Kidney epithelial cell (primary cell): ENCODE measurements around the gene PSMD9. TPM values are rescaled to one million over a fixed set of nuclear protein-coding genes. Genes with fewer than 3 reads are reported as not detected.

Experiments
- DNase-seq: peaks from one replicate; pipeline ENCODE4 v3.0.0-alpha.2; 2010; ENCODE audit warnings: low read depth
- H3K27me3 ChIP-seq: 2 replicates; pipeline ENCODE4 v1.6.0; 2011; ENCODE audit warnings: low read length; ENCODE audit not compliant: control insufficient read depth, insufficient read depth
- H3K36me3 ChIP-seq: 2 replicates; pipeline ENCODE4 v1.5.1; 2011; ENCODE audit warnings: low read length; ENCODE audit not compliant: control insufficient read depth, insufficient read depth
- H3K4me3 ChIP-seq: 2 replicates; pipeline ENCODE4 v1.5.1; 2011; ENCODE audit warnings: low read depth, mild to moderate bottlenecking, control low read depth, low read length
- CTCF ChIP-seq: IDR thresholded peaks from 2 replicates; pipeline ENCODE4 v1.5.1; 2011; ENCODE audit warnings: mild to moderate bottlenecking, moderate library complexity, low read length, control low read depth, inconsistent platforms; ENCODE audit not compliant: insufficient read depth, poor library complexity, severe bottlenecking
- total RNA-seq: library from RNA; depleted of rRNA; stranded (reverse); fragments of >200 nt; gene quantifications from 2 replicates; pipeline ENCODE4 v1.2.3, GENCODE V29; 2015

Gene PSMD9
- total RNA-seq, 1 donor from 2014 or later = 151 TPM

- Histone ChIP-seq H3K4me3 (no peak overlapping the region), H3K36me3 (no peaks in the 10 kb centered on the region), H3K27me3 (no peaks in the 10 kb centered on the region)
- TF ChIP-seq CTCF = peak; percentile 55
- no peak for DNase-seq
Measured at GRCh38 chr12:121916719-121917118, 28.1 kb downstream of the PSMD9 start.

GRCh38 chr12:121917950-121918678 lies 29.5 kb downstream of the PSMD9 start, which contains the start of gene CFAP251:
Gene CFAP251, plus strand, starts transcription at chr12:121918592. Its CDS starts 2,714 bp downstream, at chr12:121921306.
- TF ChIP-seq CTCF = peak; percentile 80
- no peaks in the 10 kb centered on the region for H3K27me3 ChIP-seq
- H3K4me3 ChIP-seq = peak within 1 kb of the TSS; percentile 46
- no peak for DNase-seq
- H3K36me3 ChIP-seq = no peaks in the 10 kb centered on the region

GRCh38 chr12:121918679-121919038 lies 30.1 kb downstream of the PSMD9 start:
- no peak for DNase-seq

GRCh38 chr12:121921066-121921465 lies 32.5 kb downstream of the PSMD9 start:
- H3K27me3 ChIP-seq = no peaks in the 10 kb centered on the region
- H3K36me3 ChIP-seq = no peaks in the 10 kb centered on the region
- no peak for TF ChIP-seq CTCF
- no peak for DNase-seq
- no peak overlapping the region for H3K4me3 ChIP-seq

More at GRCh38 chr12:121918679-121919038, 30.1 kb downstream of the PSMD9 start:
- Histone ChIP-seq H3K27me3 (no peaks in the 10 kb centered on the region), H3K36me3 (no peaks in the 10 kb centered on the region), H3K4me3 (peak overlapping the region; percentile 46)
- no peak for TF ChIP-seq CTCF

- TF ChIP-seq CTCF = no peak
- no peak for DNase-seq
- no peak overlapping the region for H3K4me3 ChIP-seq
- H3K36me3 ChIP-seq = no peaks in the 10 kb centered on the region
- H3K27me3 ChIP-seq = no peaks in the 10 kb centered on the region
Measured at GRCh38 chr12:121925358-121925695, 36.7 kb downstream of the PSMD9 start.
